ENCODE data around the gene ATP6V0D1. TPM values are rescaled to one million over a fixed set of nuclear protein-coding genes. Genes with fewer than 3 reads are reported as not detected.
A peak's percentile ranks its signal among the peaks of the same experiment; 100 is the strongest.
"Not testable (repeated sequence)": the region's sequence is repeated elsewhere in the genome, so short reads cannot be mapped to it uniquely, and the experiment has no call there.

The ATP6V0D1 gene
- total RNA-seq, 3 donors from 2014 or later (not counting 1 experiment from before 2014, with no cell fraction given), result 76.0 to 84.9 (median 83.3) TPM

DNA sequence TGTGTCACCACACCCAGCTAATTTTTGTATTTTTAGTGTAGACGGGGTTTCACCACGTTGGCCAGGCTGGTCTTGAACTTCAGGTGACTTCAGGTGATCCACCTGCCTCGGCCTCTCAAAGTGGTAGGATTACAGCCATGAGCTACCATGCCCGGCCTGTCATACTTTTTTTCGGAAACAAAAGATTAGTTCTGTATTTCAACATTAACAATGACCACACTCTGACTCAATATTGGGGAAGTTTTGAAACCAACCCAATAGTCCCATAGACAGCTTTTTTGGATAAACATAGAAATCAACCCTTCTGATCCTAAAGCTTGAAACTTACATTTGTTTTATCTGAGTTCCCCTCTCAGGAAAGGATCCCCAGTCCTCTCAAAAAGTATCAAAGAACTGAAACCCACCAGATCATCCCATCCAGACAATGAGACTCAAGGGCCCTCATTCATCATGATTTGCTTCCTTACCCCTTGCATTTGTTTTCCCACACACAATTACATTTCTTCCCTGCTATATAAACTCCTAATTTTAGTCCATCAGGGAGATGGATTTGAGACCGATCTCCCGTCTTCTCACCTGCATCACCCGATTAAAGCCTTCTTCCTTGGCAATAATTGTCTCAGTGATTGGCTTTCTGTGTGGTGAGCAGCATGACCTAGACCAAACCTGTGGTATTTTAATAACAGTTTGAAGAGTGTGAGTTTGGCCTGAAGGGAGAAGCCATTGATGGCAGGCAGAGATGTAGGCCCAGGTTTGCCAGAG is 9.6 kb upstream of the ATP6V0D1 start:
- H3K27me3 Mint-ChIP-seq (ENCODE audit: low read depth in 2 of 2), result no peaks in the 10 kb centered on the region
- Histone ChIP-seq H3K9me3 (ENCODE audit: control insufficient read depth, insufficient read depth, low read length) (no peaks in the 10 kb centered on the region), H3K27ac (ENCODE audit: low read length) (peak overlapping the region; percentile 59), H3K36me3 (ENCODE audit: control insufficient read depth, insufficient read depth, low read length) (no peaks in the 10 kb centered on the region), H3K4me1 (ENCODE audit: control insufficient read depth, insufficient read depth, low read length) (peaks cover 40% of the 10 kb centered on the region), H3K27me3 (ENCODE audit: control insufficient read depth, insufficient read depth, low read length) (no peaks in the 10 kb centered on the region), H3K4me3 (ENCODE audit: low read length) (no peak overlapping the region)
- ATAC-seq, result no peak
- no peaks in the 10 kb centered on the region for H3K36me3 Mint-ChIP-seq
- H3K4me3 Mint-ChIP-seq, result no peak overlapping the region
- 87% methylated on average over 8 of the region's 8 CpGs for WGBS (ENCODE audit: insufficient coverage)
- peaks cover 9 to 11% of the 10 kb centered on the region in 2 donors for H3K4me1 Mint-ChIP-seq
- TF ChIP-seq, protein P1, sequence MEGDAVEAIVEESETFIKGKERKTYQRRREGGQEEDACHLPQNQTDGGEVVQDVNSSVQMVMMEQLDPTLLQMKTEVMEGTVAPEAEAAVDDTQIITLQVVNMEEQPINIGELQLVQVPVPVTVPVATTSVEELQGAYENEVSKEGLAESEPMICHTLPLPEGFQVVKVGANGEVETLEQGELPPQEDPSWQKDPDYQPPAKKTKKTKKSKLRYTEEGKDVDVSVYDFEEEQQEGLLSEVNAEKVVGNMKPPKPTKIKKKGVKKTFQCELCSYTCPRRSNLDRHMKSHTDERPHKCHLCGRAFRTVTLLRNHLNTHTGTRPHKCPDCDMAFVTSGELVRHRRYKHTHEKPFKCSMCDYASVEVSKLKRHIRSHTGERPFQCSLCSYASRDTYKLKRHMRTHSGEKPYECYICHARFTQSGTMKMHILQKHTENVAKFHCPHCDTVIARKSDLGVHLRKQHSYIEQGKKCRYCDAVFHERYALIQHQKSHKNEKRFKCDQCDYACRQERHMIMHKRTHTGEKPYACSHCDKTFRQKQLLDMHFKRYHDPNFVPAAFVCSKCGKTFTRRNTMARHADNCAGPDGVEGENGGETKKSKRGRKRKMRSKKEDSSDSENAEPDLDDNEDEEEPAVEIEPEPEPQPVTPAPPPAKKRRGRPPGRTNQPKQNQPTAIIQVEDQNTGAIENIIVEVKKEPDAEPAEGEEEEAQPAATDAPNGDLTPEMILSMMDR (IDR thresholded peaks at IDR 0.05), result no peak
- no peak for DNase-seq
- no peaks in the 10 kb centered on the region for H3K9me3 Mint-ChIP-seq
- intact Hi-C loops (cut with micrococcal nuclease), result loop anchor here (5.0 kb wide), 1 partner anchor 37 kb away; the partner anchor contains the start of gene RIPOR1
- H3K27ac Mint-ChIP-seq, result peak overlapping the region; percentile 15 to 58

DNA sequence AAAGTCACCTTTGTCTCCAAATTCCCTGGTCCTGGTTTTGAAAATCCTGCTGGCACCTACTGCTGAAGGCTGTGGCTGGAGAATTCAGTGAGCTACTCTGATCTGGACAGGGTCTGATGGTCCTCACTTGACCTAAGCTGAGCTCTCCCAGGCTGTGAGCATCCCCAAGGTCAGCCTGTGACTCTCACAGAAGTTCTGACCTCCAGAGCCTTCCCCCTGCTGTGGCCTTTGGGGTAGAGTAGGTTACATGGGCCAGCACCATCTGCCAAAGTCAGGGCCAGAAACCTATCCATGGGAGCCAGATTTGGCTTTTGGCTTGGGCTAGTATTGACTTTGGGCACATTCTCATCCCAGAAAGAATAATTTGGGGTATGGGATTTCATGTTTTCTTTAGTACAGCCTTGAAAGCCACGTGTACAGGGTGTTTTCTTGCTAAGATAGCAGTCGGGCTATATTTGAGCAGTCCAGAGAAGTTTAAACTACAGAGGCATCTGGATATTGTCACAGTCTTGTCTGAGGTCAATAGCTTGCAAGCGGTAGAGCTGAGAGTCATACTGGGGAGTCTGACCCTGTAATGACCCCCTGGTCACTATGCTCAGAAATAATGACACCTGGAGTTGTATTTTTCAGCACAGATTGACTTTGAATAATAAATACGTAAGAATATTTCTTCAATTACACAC is 8.6 kb upstream of the ATP6V0D1 start:
- peaks cover 6 to 8% of the 10 kb centered on the region in 2 donors for H3K4me1 Mint-ChIP-seq

DNA sequence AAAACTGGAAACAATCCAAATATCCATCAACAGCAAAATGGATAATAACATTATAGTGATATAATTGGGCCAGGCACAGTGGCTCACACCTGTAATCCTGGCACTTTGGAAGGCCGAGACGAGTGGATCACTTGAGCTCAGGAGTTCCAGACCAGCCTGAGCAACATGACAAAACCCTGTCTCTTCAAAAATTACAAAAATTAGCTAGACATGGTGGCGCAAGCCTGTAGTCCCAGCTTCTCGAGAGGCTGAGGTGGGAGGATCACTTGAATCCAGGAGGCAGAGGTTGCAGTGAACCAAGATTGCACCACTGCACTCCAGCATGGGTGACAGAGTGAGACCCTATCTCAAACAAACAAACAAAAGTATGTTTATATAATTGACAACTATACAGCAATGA is 6.6 kb upstream of the ATP6V0D1 start:
- peaks cover 40% of the 10 kb centered on the region for H3K4me1 ChIP-seq (ENCODE audit: control insufficient read depth, insufficient read depth, low read length)
- H3K27ac ChIP-seq (ENCODE audit: low read length); H3K4me3 Mint-ChIP-seq; DNase-seq; H3K9me3 Mint-ChIP-seq; H3K4me1 Mint-ChIP-seq; H3K27ac Mint-ChIP-seq; intact Hi-C loops (cut with micrococcal nuclease); H3K27me3 Mint-ChIP-seq (ENCODE audit: low read depth in 2 of 2); H3K4me3 ChIP-seq (ENCODE audit: low read length); H3K36me3 ChIP-seq (ENCODE audit: control insufficient read depth, insufficient read depth, low read length); ATAC-seq; H3K36me3 Mint-ChIP-seq; H3K27me3 ChIP-seq (ENCODE audit: control insufficient read depth, insufficient read depth, low read length); H3K9me3 ChIP-seq (ENCODE audit: control insufficient read depth, insufficient read depth, low read length): not testable (repeated sequence)
- WGBS (ENCODE audit: insufficient coverage), result 94% methylated on average over 4 of the region's 4 CpGs

More for the DNA sequence above, 8.6 kb upstream of the ATP6V0D1 start:
- no peak overlapping the region for H3K4me3 Mint-ChIP-seq
- H3K27me3 Mint-ChIP-seq (ENCODE audit: low read depth in 2 of 2), result no peaks in the 10 kb centered on the region
- peak overlapping the region in 1 of 2 donors; percentile 58 for H3K27ac Mint-ChIP-seq
- WGBS (ENCODE audit: insufficient coverage), result 85% methylated on average over 4 of the region's 4 CpGs
- H3K4me3 ChIP-seq (ENCODE audit: low read length), result no peak overlapping the region
- ATAC-seq, result no peak
- H3K36me3 Mint-ChIP-seq, result no peaks in the 10 kb centered on the region
- H3K27ac ChIP-seq (ENCODE audit: low read length), result peak overlapping the region; percentile 59
- peaks cover 35% of the 10 kb centered on the region for H3K4me1 ChIP-seq (ENCODE audit: control insufficient read depth, insufficient read depth, low read length)
- no peaks in the 10 kb centered on the region for H3K9me3 ChIP-seq (ENCODE audit: control insufficient read depth, insufficient read depth, low read length)
- H3K36me3 ChIP-seq (ENCODE audit: control insufficient read depth, insufficient read depth, low read length), result peaks cover 4% of the 10 kb centered on the region
- no peak for DNase-seq
- intact Hi-C loops (cut with micrococcal nuclease), result loop anchor here (5.0 kb wide), 1 partner anchor 38 kb away; the partner anchor contains the start of gene RIPOR1
- TF ChIP-seq, protein P1 (IDR thresholded peaks at IDR 0.05), result no peak
- no peaks in the 10 kb centered on the region for H3K9me3 Mint-ChIP-seq
- no peaks in the 10 kb centered on the region for H3K27me3 ChIP-seq (ENCODE audit: control insufficient read depth, insufficient read depth, low read length)

DNA sequence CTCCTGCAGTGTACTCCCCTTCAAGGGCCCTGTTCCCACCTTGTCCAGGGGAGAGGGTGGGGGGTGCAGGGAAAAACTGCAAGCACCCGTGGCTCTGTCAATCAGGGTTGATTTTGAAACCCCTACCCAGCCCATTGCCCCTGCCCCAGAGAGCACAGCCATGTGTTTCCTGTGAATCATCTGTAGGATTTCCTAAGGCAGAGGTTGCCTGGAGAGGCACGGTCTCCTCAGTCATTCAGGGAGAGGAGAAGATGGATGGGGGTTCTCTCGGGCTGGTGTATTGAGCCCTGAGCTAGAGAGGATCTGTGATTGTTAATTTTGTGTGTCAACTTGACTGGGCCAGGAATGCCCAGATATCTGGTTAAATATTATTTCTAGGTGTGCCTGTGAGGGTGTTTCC is 5.8 kb upstream of the ATP6V0D1 start:
- no peak overlapping the region for H3K4me3 Mint-ChIP-seq
- intact Hi-C loops (cut with micrococcal nuclease), result no loop called here
- no peaks in the 10 kb centered on the region for H3K9me3 Mint-ChIP-seq
- no peaks in the 10 kb centered on the region for H3K36me3 Mint-ChIP-seq
- Histone ChIP-seq H3K27me3 (ENCODE audit: control insufficient read depth, insufficient read depth, low read length) (no peaks in the 10 kb centered on the region), H3K4me1 (ENCODE audit: control insufficient read depth, insufficient read depth, low read length) (peaks cover 45% of the 10 kb centered on the region), H3K27ac (ENCODE audit: low read length) (no peak overlapping the region), H3K4me3 (ENCODE audit: low read length) (no peak overlapping the region), H3K9me3 (ENCODE audit: control insufficient read depth, insufficient read depth, low read length) (no peaks in the 10 kb centered on the region), H3K36me3 (ENCODE audit: control insufficient read depth, insufficient read depth, low read length) (peaks cover 9% of the 10 kb centered on the region)
- H3K27me3 Mint-ChIP-seq (ENCODE audit: low read depth in 2 of 2), result no peaks in the 10 kb centered on the region
- H3K27ac Mint-ChIP-seq, result no peak overlapping the region
- DNase-seq (no peak), ATAC-seq (no peak)
- WGBS (ENCODE audit: insufficient coverage), result 75% methylated on average over 2 of the region's 3 CpGs
- peaks cover 11 to 12% of the 10 kb centered on the region in 2 donors for H3K4me1 Mint-ChIP-seq
- TF ChIP-seq, protein P1 (IDR thresholded peaks at IDR 0.05), result no peak

All from natural killer cell (primary cell).